Measurements from ENCODE around the gene SLC16A2. TPM values are rescaled to one million over a fixed set of nuclear protein-coding genes. Genes with fewer than 3 reads are reported as not detected.

Gene SLC16A2
- total RNA-seq, 2 donors from 2014 or later = 7.9 to 11.6 TPM

DNA sequence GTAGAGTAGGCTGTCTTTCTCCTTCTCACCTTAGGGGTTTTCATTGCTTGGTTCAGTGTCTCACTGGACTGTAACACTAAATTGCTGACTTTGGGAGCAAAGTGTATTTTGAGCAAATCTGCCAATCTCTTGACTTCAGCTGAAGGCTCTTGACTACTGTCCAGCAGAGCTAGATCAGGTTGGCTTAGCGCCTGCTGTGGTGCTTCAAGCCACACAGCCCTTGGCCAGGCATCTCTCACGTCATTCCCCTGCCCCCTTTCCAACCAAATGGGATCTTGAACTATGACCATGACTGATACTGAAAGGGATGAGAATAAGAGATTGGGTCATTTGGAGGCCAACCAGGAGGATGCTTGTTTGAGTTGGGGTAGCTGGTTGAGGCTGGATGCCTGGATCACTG, 4.8 kb downstream of the SLC16A2 start:
- no peak for ATAC-seq (ENCODE audit: insufficient number of reproducible peaks, low FRiP score, low read depth)
- no peaks in the 10 kb centered on the region for H3K36me3 ChIP-seq
- H3K9me3 ChIP-seq = no peaks in the 10 kb centered on the region
- no peak for TF ChIP-seq CTCF (IDR thresholded peaks at IDR 0.05)
- no peak overlapping the region for H3K4me3 ChIP-seq
- H3K4me1 ChIP-seq (ENCODE audit: control insufficient read depth in 1 of 2, low read depth in 2 of 2) = no peaks in the 10 kb centered on the region
- H3K27ac ChIP-seq = no peak overlapping the region
- DNase-seq (ENCODE audit: low spot score) = no peak
- no peaks in the 10 kb centered on the region for H3K27me3 ChIP-seq (replicated peaks; ENCODE audit: insufficient read depth)

GRCh38 chrX:74426615-74427014, 5.3 kb downstream of the SLC16A2 start:
- no peak overlapping the region for H3K4me3 ChIP-seq
- no peak for DNase-seq (ENCODE audit: low spot score)
- H3K27ac ChIP-seq = no peak overlapping the region
- no peaks in the 10 kb centered on the region for H3K27me3 ChIP-seq (replicated peaks; ENCODE audit: insufficient read depth)
- H3K36me3 ChIP-seq = no peaks in the 10 kb centered on the region
- no peak for ATAC-seq (ENCODE audit: insufficient number of reproducible peaks, low FRiP score, low read depth)
- H3K4me1 ChIP-seq (ENCODE audit: control insufficient read depth in 1 of 2, low read depth in 2 of 2) = no peaks in the 10 kb centered on the region
- no peaks in the 10 kb centered on the region for H3K9me3 ChIP-seq
- TF ChIP-seq CTCF (IDR thresholded peaks at IDR 0.05) = no peak

GRCh38 chrX:74431797-74432196, 10.5 kb downstream of the SLC16A2 start:
- no peak for ATAC-seq (ENCODE audit: insufficient number of reproducible peaks, low FRiP score, low read depth)
- TF ChIP-seq CTCF (IDR thresholded peaks at IDR 0.05) = no peak

DNA sequence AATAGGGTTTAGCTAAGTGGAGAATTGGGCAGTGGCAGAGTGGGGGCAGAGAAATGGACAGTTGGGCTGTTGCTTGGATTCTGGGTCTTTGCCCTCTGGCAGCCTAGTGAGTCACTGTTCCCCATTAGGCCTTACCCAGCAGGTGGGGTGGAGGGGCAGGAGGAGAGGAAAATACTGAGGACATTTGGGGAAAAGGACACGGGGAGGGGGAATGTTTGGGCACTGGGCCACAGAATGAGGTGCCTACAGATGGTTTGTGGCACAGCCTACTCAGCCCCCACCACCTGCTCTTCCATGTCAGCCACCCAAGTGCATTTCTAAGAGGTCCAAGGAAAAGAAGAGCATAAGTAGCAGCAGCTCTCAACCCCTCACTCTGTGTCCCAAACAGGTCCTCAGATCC, 13.0 kb downstream of the SLC16A2 start:
- H3K4me1 ChIP-seq (ENCODE audit: control insufficient read depth in 1 of 2, low read depth in 2 of 2) = no peaks in the 10 kb centered on the region
- no peak for TF ChIP-seq CTCF (IDR thresholded peaks at IDR 0.05)
- H3K9me3 ChIP-seq = no peaks in the 10 kb centered on the region
- no peak overlapping the region for H3K27ac ChIP-seq
- no peaks in the 10 kb centered on the region for H3K27me3 ChIP-seq (replicated peaks; ENCODE audit: insufficient read depth)
- no peak for DNase-seq (ENCODE audit: low spot score)
- H3K36me3 ChIP-seq = no peaks in the 10 kb centered on the region
- H3K4me3 ChIP-seq = no peak overlapping the region
- ATAC-seq (ENCODE audit: insufficient number of reproducible peaks, low FRiP score, low read depth) = no peak

More at GRCh38 chrX:74431797-74432196, 10.5 kb downstream of the SLC16A2 start:
- Histone ChIP-seq H3K27ac (no peak overlapping the region), H3K27me3 (replicated peaks; ENCODE audit: insufficient read depth) (no peaks in the 10 kb centered on the region), H3K9me3 (no peaks in the 10 kb centered on the region), H3K4me1 (ENCODE audit: control insufficient read depth in 1 of 2, low read depth in 2 of 2) (no peaks in the 10 kb centered on the region), H3K36me3 (no peaks in the 10 kb centered on the region), H3K4me3 (no peak overlapping the region)
- no peak for DNase-seq (ENCODE audit: low spot score)

DNA sequence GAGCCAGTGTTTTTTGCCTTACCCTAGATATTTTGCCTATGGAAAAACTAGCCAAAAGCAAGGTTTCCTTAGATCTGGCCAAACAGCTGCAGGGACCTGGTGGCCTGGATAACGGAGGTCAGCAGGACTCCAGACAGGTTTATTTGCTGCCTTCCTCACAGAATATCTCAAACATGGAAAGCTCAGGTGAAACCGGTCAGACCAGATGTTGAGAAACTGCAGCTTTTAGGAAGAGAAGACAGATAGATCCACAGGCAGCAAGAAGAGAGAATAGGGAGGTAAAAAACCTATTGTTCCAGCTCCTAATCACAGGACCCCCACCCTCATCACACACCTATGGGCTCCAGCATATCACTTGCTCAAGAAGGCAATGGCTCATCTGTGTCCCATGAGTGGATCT, 16.2 kb downstream of the SLC16A2 start:
- Histone ChIP-seq H3K4me1 (ENCODE audit: control insufficient read depth in 1 of 2, low read depth in 2 of 2) (no peaks in the 10 kb centered on the region), H3K27ac (no peak overlapping the region), H3K9me3 (no peaks in the 10 kb centered on the region), H3K4me3 (no peak overlapping the region), H3K36me3 (no peaks in the 10 kb centered on the region), H3K27me3 (replicated peaks; ENCODE audit: insufficient read depth) (no peaks in the 10 kb centered on the region)
- DNase-seq (ENCODE audit: low spot score) = no peak
- no peak for TF ChIP-seq CTCF (IDR thresholded peaks at IDR 0.05)
- no peak for ATAC-seq (ENCODE audit: insufficient number of reproducible peaks, low FRiP score, low read depth)

Measured in thoracic aorta (tissue), 2 donors.